SK-N-SH treated with all-trans-retinoic acid at 6 μM for 48 hours (cell line): ENCODE data around the gene BCAR3.

Experiments
- ATAC-seq: fragments of 200-7000 bp; cut with Tn5 transposase; 3 replicates; pipeline ENCODE4 v1.9.1; 2020; ENCODE audit warnings: mild to moderate bottlenecking, moderate library complexity
- ARNTL ChIP-seq: fragments of 450-650 bp; formaldehyde crosslinking; IDR thresholded peaks from 2 replicates; pipeline ENCODE4 v1.5.0; 2020; ENCODE audit warnings: low read depth, mild to moderate bottlenecking, moderate library complexity, borderline replicate concordance
- BACH2 ChIP-seq: fragments of 250-450 bp; sonication (Bioruptor Pico); IDR thresholded peaks from 2 replicates; pipeline ENCODE4 v1.9.0; 2021; ENCODE audit warnings: mild to moderate bottlenecking, borderline replicate concordance
- CSRNP3 ChIP-seq: fragments of 250-450 bp; sonication (Bioruptor Pico); IDR thresholded peaks from 2 replicates; pipeline ENCODE4 v1.5.1; 2021; ENCODE audit warnings: mild to moderate bottlenecking, moderate library complexity
- ESRRG ChIP-seq: fragments of 250-450 bp; sonication (Bioruptor Pico); IDR thresholded peaks from 2 replicates; pipeline ENCODE4 v1.6.1; 2021; ENCODE audit warnings: mild to moderate bottlenecking
- GLIS3 ChIP-seq: fragments of 250-450 bp; sonication (Bioruptor Pico); IDR thresholded peaks from 2 replicates; pipeline ENCODE4 v1.5.0; 2020; ENCODE audit warnings: mild to moderate bottlenecking, moderate library complexity
- ISL1 ChIP-seq: fragments of 250-450 bp; sonication (Bioruptor Pico); IDR thresholded peaks from 2 replicates; pipeline ENCODE4 v2.1.2; 2022; ENCODE audit warnings: mild to moderate bottlenecking, moderate library complexity
- OSR1 ChIP-seq: fragments of 250-450 bp; sonication (Bioruptor Pico); IDR thresholded peaks from 2 replicates; pipeline ENCODE4 v1.8.0; 2022; ENCODE audit warnings: moderate library complexity, mild to moderate bottlenecking, inconsistent platforms
- PATZ1 ChIP-seq: fragments of 250-450 bp; sonication (Bioruptor Pico); IDR thresholded peaks from 2 replicates; pipeline ENCODE4 v1.8.0; 2020; ENCODE audit warnings: mild to moderate bottlenecking, moderate library complexity, borderline replicate concordance
- POU6F1 ChIP-seq: fragments of 250-450 bp; sonication (Bioruptor Pico); IDR thresholded peaks from 2 replicates; pipeline ENCODE4 v1.8.0; 2021; ENCODE audit warnings: low read depth, mild to moderate bottlenecking, moderate library complexity, borderline replicate concordance
- PPARA ChIP-seq: fragments of 250-450 bp; sonication (Bioruptor Pico); IDR thresholded peaks from 2 replicates; pipeline ENCODE4 v1.5.0; 2020; ENCODE audit warnings: mild to moderate bottlenecking, borderline replicate concordance
- RARB ChIP-seq: fragments of 250-450 bp; sonication (Bioruptor Pico); IDR thresholded peaks from 2 replicates; pipeline ENCODE4 v1.8.0; 2021; ENCODE audit warnings: mild to moderate bottlenecking, moderate library complexity
- SNAI2 ChIP-seq: fragments of 250-450 bp; sonication (Bioruptor Pico); IDR thresholded peaks from 2 replicates; pipeline ENCODE4 v1.5.0; 2020; ENCODE audit warnings: mild to moderate bottlenecking, moderate library complexity
- TCF4 ChIP-seq: fragments of 250-450 bp; sonication (Bioruptor Pico); IDR thresholded peaks from 2 replicates; pipeline ENCODE4 v1.8.0; 2021; ENCODE audit warnings: mild to moderate bottlenecking, moderate library complexity, borderline replicate concordance
- TOX ChIP-seq: fragments of 250-450 bp; sonication (Bioruptor Pico); IDR thresholded peaks from 2 replicates; pipeline ENCODE4 v1.8.0; 2021; ENCODE audit warnings: mild to moderate bottlenecking, moderate library complexity, borderline replicate concordance
- TSHZ2 ChIP-seq: fragments of 250-450 bp; sonication (Bioruptor Pico); IDR thresholded peaks from 2 replicates; pipeline ENCODE4 v1.5.0; 2020; ENCODE audit warnings: mild to moderate bottlenecking, moderate library complexity
- ZC3H10 ChIP-seq: fragments of 250-450 bp; sonication (Bioruptor Pico); IDR thresholded peaks from 2 replicates; pipeline ENCODE4 v1.5.1; 2021; ENCODE audit warnings: mild to moderate bottlenecking, moderate library complexity
- ZFP3 ChIP-seq: fragments of 250-450 bp; sonication (Bioruptor Pico); IDR thresholded peaks from 2 replicates; pipeline ENCODE4 v1.5.0; 2020; ENCODE audit warnings: mild to moderate bottlenecking, moderate library complexity
- ZFP30 ChIP-seq: fragments of 450-650 bp; formaldehyde crosslinking; IDR thresholded peaks from 2 replicates; pipeline ENCODE4 v1.5.0; 2022; ENCODE audit warnings: mild to moderate bottlenecking, moderate library complexity
- ZNF565 ChIP-seq: fragments of 450-650 bp; formaldehyde crosslinking; conservative IDR thresholded peaks from 2 replicates; pipeline ENCODE4 v1.5.0; 2020; ENCODE audit warnings: low read depth, mild to moderate bottlenecking, moderate library complexity
- ZNF8 ChIP-seq: fragments of 450-650 bp; formaldehyde crosslinking; IDR thresholded peaks from 2 replicates; pipeline ENCODE4 v1.5.0; 2020; ENCODE audit warnings: mild to moderate bottlenecking, moderate library complexity

BCAR3 gene

GRCh38 chr1:93598396-93598795 lies 83.2 kb downstream of the BCAR3 start:
- TF ChIP-seq ARNTL = no peak
- TF ChIP-seq RARB = no peak
- no peak for TF ChIP-seq BACH2 (CRISPR knock-in tag)
- ATAC-seq = no peak

- ATAC-seq = peak; percentile 70
- no peak for TF ChIP-seq ISL1 (CRISPR knock-in tag)
- no peak for TF ChIP-seq ARNTL
- TF ChIP-seq GLIS3 (CRISPR knock-in tag) = no peak
- no peak for TF ChIP-seq CSRNP3 (CRISPR knock-in tag)
- TF ChIP-seq PATZ1 (CRISPR knock-in tag) = no peak
- no peak for TF ChIP-seq PPARA (CRISPR knock-in tag)
- peak; percentile 55; the same call in 1 of the 2 replicates for TF ChIP-seq TCF4
- no peak for TF ChIP-seq BACH2 (CRISPR knock-in tag)
- TF ChIP-seq POU6F1 (CRISPR knock-in tag) = no peak
- no peak for TF ChIP-seq ZFP30 (CRISPR knock-in tag)
- TF ChIP-seq SNAI2 (CRISPR knock-in tag) = peak; percentile 22; the same call in 1 of the 2 replicates
- TF ChIP-seq OSR1 = no peak
- no peak for TF ChIP-seq ZNF8
- TF ChIP-seq TSHZ2 = peak; percentile 10; the same call in 1 of the 2 replicates
- no peak for TF ChIP-seq ESRRG (CRISPR knock-in tag)
- TF ChIP-seq TOX (CRISPR knock-in tag) = no peak
Observed at GRCh38 chr1:93597709-93598108, 83.9 kb downstream of the BCAR3 start.

GRCh38 chr1:93596329-93597089 lies 85.1 kb downstream of the BCAR3 start:
- no peak for ATAC-seq
- TF ChIP-seq ESRRG (CRISPR knock-in tag) (no peak), POU6F1 (CRISPR knock-in tag) (no peak), ARNTL (no peak), ZNF565 (no peak), ZFP3 (CRISPR knock-in tag) (no peak)

GRCh38 chr1:93595743-93596142 lies 85.9 kb downstream of the BCAR3 start:
- TF ChIP-seq ZNF8 = no peak
- TF ChIP-seq ZC3H10 = no peak
- no peak for TF ChIP-seq PPARA (CRISPR knock-in tag)
- no peak for TF ChIP-seq CSRNP3 (CRISPR knock-in tag)
- TF ChIP-seq RARB = no peak
- ATAC-seq = no peak; the same call in 2 of the 3 replicates
